ENCODE data around the gene RNU5B-1.
"Not testable (repeated sequence)": the region's sequence is repeated elsewhere in the genome, so short reads cannot be mapped to it uniquely, and the experiment has no call there.

Gene RNU5B-1

DNA sequence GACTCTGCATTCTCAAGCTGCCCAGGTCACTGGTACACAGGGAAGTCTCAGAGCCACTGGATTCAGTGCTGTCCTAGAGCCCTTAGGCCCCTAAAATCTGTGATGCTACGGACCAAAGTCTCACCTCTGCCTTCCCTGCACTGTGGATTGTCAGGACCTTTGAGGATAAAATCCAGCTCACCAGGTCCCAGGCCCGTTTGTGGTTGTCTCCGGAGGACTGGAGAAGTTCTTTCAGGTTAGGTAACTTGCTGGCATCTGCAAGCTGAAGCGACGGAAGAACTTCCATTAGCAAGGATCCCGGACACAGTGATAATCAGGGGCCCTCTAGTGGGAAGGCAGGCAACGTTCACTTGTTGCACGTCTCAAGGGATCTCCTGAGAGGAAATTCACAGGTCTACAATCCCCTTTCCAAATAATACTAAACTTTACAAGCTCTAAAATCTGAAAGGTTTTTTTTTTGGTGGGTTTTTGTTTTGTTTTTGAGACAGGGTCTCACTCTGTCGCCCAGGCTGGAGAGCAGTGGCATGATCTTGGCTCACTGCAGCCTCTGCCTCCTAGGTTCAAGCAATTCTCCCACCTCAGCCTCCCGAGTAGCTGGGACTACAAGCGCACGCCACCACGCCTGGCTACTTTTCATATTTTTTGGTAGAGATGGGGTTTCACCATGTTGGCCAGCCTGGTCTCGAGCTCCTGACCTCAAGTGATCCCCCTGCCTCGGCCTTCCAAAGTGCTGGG lies 33.5 kb upstream of the RNU5B-1 start:
- not testable (repeated sequence) for H3K4me1 ChIP-seq (ENCODE audit: control insufficient read depth, insufficient read depth, low read length); H3K27me3 ChIP-seq (replicated peaks; ENCODE audit: control insufficient read depth, insufficient read depth, low read length); H3K4me3 ChIP-seq (ENCODE audit: low read length); H3K9me3 ChIP-seq (ENCODE audit: control insufficient read depth, low read length); H3K9ac ChIP-seq (ENCODE audit: low read length); H3K36me3 ChIP-seq (ENCODE audit: control insufficient read depth, insufficient read depth, low read length, severe bottlenecking)
- peak; percentile 88 for DNase-seq (ENCODE audit: low read depth)

DNA sequence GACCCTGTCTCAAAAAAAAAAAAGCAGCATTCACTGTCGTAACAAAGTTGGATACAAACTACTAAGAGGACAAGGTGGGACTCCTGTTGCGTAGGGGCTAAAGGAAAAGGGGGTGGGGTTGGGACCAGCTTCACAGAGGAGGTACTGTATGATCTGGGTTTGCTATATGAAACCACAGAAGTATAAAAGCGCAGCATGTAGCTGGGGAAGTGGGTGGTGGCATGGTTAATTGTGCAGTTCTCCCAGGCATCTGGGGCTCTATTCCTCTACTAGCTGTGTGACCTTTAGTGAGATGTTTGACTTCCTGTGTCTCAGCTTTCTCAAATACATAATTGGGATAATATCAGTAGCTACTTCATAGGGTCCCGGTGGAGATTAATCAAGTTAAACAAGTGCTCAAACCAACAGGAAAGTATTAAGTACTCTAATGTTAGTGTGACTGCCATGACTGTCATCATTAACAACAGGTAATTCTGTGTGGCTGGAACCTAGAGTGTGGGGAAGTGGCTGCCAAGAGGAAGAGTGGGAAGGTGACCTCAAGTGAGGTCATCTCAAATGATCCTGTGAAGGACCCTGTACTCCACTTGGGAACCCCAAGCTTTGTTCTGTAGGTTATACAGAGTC lies 29.3 kb upstream of the RNU5B-1 start:
- no peak for DNase-seq (ENCODE audit: low read depth)
- no peak overlapping the region for H3K9ac ChIP-seq (ENCODE audit: low read length)
- no peaks in the 10 kb centered on the region for H3K27me3 ChIP-seq (replicated peaks; ENCODE audit: control insufficient read depth, insufficient read depth, low read length)
- H3K4me3 ChIP-seq (ENCODE audit: low read length) = no peak overlapping the region
- H3K36me3 ChIP-seq (ENCODE audit: control insufficient read depth, insufficient read depth, low read length, severe bottlenecking) = no peaks in the 10 kb centered on the region
- no peaks in the 10 kb centered on the region for H3K9me3 ChIP-seq (ENCODE audit: control insufficient read depth, low read length)
- H3K4me1 ChIP-seq (ENCODE audit: control insufficient read depth, insufficient read depth, low read length) = peaks cover 4% of the 10 kb centered on the region

DNA sequence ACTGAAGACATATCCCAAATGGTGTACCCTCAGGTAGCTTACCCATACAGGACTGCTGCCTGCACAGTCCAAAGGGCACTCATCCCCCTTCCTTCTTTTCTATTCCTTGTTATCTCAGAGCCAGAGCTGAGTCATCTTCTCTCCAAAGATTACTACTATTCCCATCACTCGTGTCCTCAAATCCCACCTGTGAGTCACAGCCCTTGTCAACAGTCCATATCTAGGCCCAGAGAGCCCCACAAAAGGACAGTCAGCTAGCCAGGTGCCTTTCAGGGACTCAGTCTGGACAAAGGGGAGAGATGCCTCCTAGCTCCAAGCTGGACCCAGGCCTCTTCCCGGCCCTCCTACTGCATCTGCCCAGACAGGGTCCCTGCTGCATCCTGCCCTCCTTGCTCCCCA lies 28.8 kb upstream of the RNU5B-1 start:
- Histone ChIP-seq H3K36me3 (ENCODE audit: control insufficient read depth, insufficient read depth, low read length, severe bottlenecking) (no peaks in the 10 kb centered on the region), H3K4me1 (ENCODE audit: control insufficient read depth, insufficient read depth, low read length) (peaks cover 1% of the 10 kb centered on the region), H3K27me3 (replicated peaks; ENCODE audit: control insufficient read depth, insufficient read depth, low read length) (no peaks in the 10 kb centered on the region), H3K9ac (ENCODE audit: low read length) (no peak overlapping the region), H3K9me3 (ENCODE audit: control insufficient read depth, low read length) (no peaks in the 10 kb centered on the region), H3K4me3 (ENCODE audit: low read length) (no peak overlapping the region)
- DNase-seq (ENCODE audit: low read depth) = no peak

DNA sequence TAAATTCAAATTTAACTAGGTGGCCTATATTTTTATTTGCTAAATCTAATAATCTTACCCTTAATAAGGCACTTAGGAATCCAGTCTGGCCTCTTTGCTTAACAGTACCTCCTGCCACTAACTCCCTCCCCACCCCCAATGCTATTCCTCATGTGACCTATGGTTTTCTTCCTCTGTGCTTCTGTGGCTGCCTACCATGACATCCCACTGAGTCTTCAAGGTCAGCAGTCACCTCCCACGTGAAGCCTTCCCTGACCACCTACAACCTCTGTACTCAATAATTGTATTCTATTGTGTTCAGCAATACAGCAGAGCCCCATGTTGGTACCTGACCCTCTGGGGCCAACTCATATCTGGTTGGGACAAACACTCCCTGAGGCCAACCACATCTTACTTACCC lies 27.5 kb upstream of the RNU5B-1 start:
- Histone ChIP-seq H3K4me1 (ENCODE audit: control insufficient read depth, insufficient read depth, low read length) (no peaks in the 10 kb centered on the region), H3K27me3 (replicated peaks; ENCODE audit: control insufficient read depth, insufficient read depth, low read length) (no peaks in the 10 kb centered on the region), H3K9me3 (ENCODE audit: control insufficient read depth, low read length) (no peaks in the 10 kb centered on the region), H3K4me3 (ENCODE audit: low read length) (no peak overlapping the region), H3K9ac (ENCODE audit: low read length) (no peak overlapping the region), H3K36me3 (ENCODE audit: control insufficient read depth, insufficient read depth, low read length, severe bottlenecking) (no peaks in the 10 kb centered on the region)
- DNase-seq (ENCODE audit: low read depth) = no peak

DNA sequence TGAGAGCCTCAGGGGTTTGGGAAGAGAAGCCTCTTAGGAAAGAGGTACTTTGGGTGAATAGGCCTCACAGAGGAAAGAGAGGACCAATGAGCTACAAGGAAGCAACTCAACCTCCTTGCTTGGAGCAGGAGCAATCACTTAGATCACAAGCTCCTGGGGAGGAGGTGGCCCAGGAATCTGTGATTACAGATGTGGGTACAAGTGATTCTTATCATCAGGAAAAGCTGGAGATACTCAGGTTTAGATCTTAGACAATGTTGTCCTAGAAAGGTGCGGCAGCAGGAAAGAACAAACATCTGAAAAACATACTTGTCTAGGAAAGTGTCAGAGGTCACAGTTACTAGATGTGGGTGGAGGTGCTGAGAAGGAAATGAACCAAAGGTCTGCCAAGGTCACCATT lies 26.0 kb upstream of the RNU5B-1 start:
- DNase-seq (ENCODE audit: low read depth) = no peak
- Histone ChIP-seq H3K9me3 (ENCODE audit: control insufficient read depth, low read length) (no peaks in the 10 kb centered on the region), H3K4me3 (ENCODE audit: low read length) (no peak overlapping the region), H3K9ac (ENCODE audit: low read length) (no peak overlapping the region), H3K4me1 (ENCODE audit: control insufficient read depth, insufficient read depth, low read length) (no peaks in the 10 kb centered on the region), H3K27me3 (replicated peaks; ENCODE audit: control insufficient read depth, insufficient read depth, low read length) (no peaks in the 10 kb centered on the region), H3K36me3 (ENCODE audit: control insufficient read depth, insufficient read depth, low read length, severe bottlenecking) (no peaks in the 10 kb centered on the region)

DNA sequence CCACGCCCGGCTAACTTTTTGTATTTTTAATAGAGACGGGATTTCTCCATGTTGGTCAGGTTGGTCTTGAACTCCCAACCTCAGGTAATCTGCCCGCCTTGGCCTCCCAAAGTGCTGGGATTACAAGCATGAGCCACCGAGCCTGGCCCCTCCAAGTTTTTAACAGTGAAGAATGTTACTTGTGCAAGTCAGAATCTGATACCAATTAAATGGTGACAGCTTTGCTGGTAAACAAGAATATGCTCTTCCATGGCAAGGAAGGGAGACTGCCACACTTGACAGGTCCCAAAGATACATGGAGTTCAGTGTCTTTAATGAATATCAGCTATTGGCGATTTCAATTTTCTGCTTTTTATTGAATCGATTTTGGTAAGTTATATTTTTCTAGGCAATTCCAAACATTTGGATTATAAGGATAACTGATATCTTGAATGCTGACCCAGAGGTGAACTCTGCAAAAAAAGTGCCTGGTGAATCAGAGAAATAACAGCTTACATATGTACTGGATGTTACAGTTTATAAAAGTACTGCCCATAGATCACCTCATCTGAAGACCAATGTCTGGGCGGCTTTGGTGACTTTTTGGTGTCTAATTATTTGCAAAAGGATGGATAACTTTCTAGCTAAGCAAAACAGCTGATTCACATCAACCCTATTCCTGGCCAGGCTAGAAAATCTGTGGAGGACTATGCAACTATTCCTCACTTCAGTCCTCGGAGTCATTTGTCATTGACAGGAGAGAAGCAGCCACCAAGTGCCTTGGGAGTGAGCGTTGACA lies 19.0 kb upstream of the RNU5B-1 start:
- peak overlapping the region; percentile 85 for H3K9ac ChIP-seq (ENCODE audit: low read length)
- no peaks in the 10 kb centered on the region for H3K9me3 ChIP-seq (ENCODE audit: control insufficient read depth, low read length)
- H3K36me3 ChIP-seq (ENCODE audit: control insufficient read depth, insufficient read depth, low read length, severe bottlenecking) = no peaks in the 10 kb centered on the region
- DNase-seq (ENCODE audit: low read depth) = peak; percentile 56
- H3K4me1 ChIP-seq (ENCODE audit: control insufficient read depth, insufficient read depth, low read length) = peaks cover 8% of the 10 kb centered on the region
- peak overlapping the region; percentile 84 for H3K4me3 ChIP-seq (ENCODE audit: low read length)
- H3K27me3 ChIP-seq (replicated peaks; ENCODE audit: control insufficient read depth, insufficient read depth, low read length) = no peaks in the 10 kb centered on the region

DNA sequence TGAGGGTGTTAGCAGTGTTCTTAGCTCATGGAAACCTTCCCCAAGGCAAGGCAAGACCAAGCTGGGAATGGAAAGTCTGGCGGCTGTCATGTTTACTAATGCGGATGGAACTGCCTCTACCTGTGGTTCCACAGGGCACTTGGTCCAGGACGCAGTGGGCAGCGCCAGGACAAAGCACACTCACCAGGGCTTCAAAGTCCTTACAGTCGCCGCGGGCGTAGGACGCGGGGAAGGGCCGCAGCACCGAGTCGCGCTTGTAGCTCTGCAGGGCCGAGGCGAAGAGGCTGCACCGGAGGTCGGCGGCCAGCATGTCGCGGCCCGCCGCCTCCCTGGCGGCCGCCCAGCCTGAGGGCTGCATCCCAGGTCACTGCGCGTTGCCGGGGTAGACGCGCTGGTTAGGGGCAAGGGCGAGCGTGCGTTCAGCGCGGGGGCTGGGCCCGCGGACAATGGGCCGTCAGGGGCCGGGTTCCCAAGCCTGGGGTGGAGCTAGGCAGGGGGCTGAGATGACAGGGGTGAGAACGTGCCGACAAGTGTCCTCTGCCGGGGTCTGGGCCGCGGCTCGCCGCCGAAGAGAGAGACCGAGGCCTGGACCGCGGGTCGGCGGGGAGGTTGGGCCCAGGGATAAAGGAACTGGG lies 18.3 kb upstream of the RNU5B-1 start:
- H3K9ac ChIP-seq (ENCODE audit: low read length) = peak overlapping the region; percentile 85
- H3K36me3 ChIP-seq (ENCODE audit: control insufficient read depth, insufficient read depth, low read length, severe bottlenecking) = no peaks in the 10 kb centered on the region

DNA sequence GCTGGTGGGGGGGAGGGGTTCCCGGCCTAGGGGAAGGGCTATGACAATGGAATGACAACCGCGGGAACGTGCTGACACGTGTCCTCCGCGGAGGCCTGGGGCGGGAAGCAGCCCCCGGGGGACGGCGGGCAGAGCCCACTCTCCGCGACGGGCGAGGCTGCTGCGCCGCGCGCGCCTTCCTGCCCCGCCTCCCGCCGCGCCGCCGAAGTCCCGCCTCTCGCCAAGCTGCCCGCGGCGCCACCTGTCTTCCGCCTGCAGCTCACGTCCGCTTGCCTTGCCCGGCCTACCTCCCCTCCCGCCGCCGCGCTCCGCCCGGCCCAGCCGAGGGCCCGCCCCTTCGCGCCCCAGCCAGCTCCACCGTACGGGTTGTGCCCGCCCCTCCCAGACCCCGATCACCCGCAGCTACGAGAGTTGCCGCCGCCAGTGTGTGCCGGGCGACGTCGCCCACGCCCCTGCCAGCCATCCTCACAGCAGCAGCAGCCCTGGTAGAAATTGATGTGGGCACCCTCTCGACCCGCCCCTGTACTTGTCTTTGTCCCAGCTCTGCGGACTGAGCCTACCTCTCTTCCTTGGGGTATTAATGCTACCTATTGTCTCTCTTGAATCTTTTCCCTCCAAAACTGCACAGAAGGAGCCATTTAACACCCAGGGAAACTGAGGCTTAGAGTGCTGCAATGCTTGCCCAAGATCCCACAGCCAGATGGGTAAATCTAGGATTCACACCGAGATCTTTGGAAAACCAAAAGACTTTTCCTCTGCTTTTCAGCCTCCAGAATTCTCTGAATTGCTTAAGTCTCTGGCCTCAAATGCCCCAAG lies 17.6 kb upstream of the RNU5B-1 start, which contains the start of gene PARP16:
Gene PARP16, minus strand, starts transcription at position 180 of the 816 bp plus-strand sequence. CDS start 457 bp downstream, outside the sequence.
- Histone ChIP-seq H3K4me1 (ENCODE audit: control insufficient read depth, insufficient read depth, low read length) (peaks cover 8% of the 10 kb centered on the region), H3K36me3 (ENCODE audit: control insufficient read depth, insufficient read depth, low read length, severe bottlenecking) (no peaks in the 10 kb centered on the region), H3K9ac (ENCODE audit: low read length) (peak within 1 kb of the TSS; percentile 85), H3K27me3 (replicated peaks; ENCODE audit: control insufficient read depth, insufficient read depth, low read length) (no peaks in the 10 kb centered on the region), H3K4me3 (ENCODE audit: low read length) (peak within 1 kb of the TSS; percentile 84), H3K9me3 (ENCODE audit: control insufficient read depth, low read length) (no peaks in the 10 kb centered on the region)
- DNase-seq (ENCODE audit: low read depth) = peak; percentile 93

More for the DNA sequence above, 18.3 kb upstream of the RNU5B-1 start:
- DNase-seq (ENCODE audit: low read depth) = peak; percentile 56
- peaks cover 8% of the 10 kb centered on the region for H3K4me1 ChIP-seq (ENCODE audit: control insufficient read depth, insufficient read depth, low read length)
- H3K4me3 ChIP-seq (ENCODE audit: low read length) = peak overlapping the region; percentile 84
- H3K27me3 ChIP-seq (replicated peaks; ENCODE audit: control insufficient read depth, insufficient read depth, low read length) = no peaks in the 10 kb centered on the region
- H3K9me3 ChIP-seq (ENCODE audit: control insufficient read depth, low read length) = no peaks in the 10 kb centered on the region

DNA sequence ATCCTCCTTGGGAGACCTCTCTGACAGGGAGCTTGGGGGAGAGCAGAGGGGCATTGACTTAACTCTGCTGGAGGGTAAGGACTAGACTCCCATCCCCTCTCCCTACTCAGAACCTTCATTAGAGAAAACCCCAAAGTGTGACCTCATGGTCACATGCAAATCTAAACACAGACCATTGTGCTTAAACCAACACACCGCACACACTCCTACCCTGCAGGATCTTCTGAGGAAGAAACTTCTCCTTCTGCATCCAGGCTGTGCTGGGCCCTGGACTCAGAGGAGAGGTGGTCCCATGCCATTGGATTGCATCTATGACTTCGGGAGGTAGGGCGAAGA lies 17.0 kb upstream of the RNU5B-1 start:
- no peak for DNase-seq (ENCODE audit: low read depth)
- H3K27me3 ChIP-seq (replicated peaks; ENCODE audit: control insufficient read depth, insufficient read depth, low read length) = no peaks in the 10 kb centered on the region
- H3K9me3 ChIP-seq (ENCODE audit: control insufficient read depth, low read length) = no peaks in the 10 kb centered on the region
- no peaks in the 10 kb centered on the region for H3K36me3 ChIP-seq (ENCODE audit: control insufficient read depth, insufficient read depth, low read length, severe bottlenecking)
- no peak overlapping the region for H3K9ac ChIP-seq (ENCODE audit: low read length)
- no peak overlapping the region for H3K4me3 ChIP-seq (ENCODE audit: low read length)
- peaks cover 8% of the 10 kb centered on the region for H3K4me1 ChIP-seq (ENCODE audit: control insufficient read depth, insufficient read depth, low read length)

DNA sequence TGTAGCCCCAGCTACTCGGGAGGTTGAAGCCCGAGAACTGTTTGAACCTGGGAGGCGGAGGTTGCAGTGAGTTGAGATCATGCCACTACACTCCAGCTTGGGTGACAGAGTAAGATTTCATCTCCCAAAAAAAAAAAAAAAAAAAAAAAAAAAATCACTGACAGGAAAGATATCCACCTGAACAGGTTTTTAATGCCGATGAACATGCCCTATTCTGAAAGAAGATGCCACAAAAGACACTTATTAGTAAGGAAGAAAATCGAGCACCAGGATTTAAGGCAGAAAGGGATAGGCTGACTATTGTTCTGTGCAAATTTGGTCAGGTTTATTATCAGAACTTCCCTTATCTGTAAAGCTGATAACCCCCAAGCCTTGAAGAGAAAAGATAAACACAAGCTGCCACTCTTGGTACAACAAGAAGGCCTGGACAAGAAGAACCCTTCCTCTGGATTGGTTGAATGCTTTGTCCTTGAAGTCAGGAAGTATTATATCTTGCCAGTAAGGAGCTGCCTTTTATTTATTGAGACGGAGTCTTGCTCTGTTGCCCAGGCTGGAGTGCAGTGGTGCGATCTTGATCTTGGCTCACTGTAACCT lies 15.1 kb upstream of the RNU5B-1 start:
- Histone ChIP-seq H3K4me3 (ENCODE audit: low read length) (no peak overlapping the region), H3K9me3 (ENCODE audit: control insufficient read depth, low read length) (no peaks in the 10 kb centered on the region), H3K36me3 (ENCODE audit: control insufficient read depth, insufficient read depth, low read length, severe bottlenecking) (no peaks in the 10 kb centered on the region), H3K9ac (ENCODE audit: low read length) (no peak overlapping the region), H3K27me3 (replicated peaks; ENCODE audit: control insufficient read depth, insufficient read depth, low read length) (no peaks in the 10 kb centered on the region), H3K4me1 (ENCODE audit: control insufficient read depth, insufficient read depth, low read length) (peaks cover 8% of the 10 kb centered on the region)
- DNase-seq (ENCODE audit: low read depth) = no peak

Measured in adipocyte (in vitro differentiated cells).